Tracheal epithelial cell (primary cell): ENCODE results near the gene SMIM20. TPM values are rescaled to one million over a fixed set of nuclear protein-coding genes. Genes with fewer than 3 reads are reported as not detected.

Experiments used
- total RNA-seq: library from RNA; depleted of rRNA; stranded (reverse); fragments of >200 nt; gene quantifications from 2 replicates; pipeline ENCODE4 v1.2.1, GENCODE V29; 2014

SMIM20 gene
- total RNA-seq, result 26.5 and 52.6 TPM in 2 replicates

DNA sequence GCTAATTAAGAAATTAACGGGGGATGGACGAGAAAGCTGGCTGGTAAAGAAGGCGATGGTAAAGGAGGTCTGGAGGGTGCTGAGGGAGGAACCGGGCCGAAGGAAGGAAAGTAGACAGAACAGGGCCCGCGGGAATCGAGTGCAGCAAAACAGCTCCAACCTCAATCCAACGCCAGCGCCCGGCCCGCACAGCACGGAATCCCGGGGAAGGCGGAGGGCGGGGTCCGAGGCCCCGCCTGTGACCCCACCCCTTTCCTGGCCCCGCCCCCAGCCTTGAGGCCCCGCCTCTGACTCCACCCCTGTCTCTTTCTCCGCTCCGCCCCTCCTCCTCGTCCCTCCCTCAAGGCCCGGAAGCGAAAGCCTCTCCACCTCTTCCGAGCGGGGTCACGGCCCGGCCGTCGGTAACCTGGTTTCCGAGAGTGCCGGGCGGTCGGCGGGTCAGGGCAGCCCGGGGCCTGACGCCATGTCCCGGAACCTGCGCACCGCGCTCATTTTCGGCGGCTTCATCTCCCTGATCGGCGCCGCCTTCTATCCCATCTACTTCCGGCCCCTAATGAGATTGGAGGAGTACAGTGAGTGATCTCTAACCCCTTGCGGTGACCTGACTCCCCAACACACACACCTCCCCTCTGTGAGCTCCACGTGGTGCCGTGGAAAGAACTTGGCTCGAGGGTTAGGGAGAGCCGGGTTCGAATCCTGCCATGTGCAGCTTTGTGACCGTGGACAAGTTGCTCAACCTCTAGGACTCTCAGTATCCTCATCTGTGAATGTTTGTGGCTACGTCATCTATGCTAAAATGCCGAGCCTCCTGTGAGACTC is at the start of gene SMIM20:
Gene SMIM20, plus strand, starts transcription at position 370 of the 819 bp plus-strand sequence. Its CDS starts 94 bp downstream, at position 464.

Other genes with a start within 250 kb of the SMIM20 start
- gene SEL1L3, start 51.2 kb upstream of the SMIM20 start, total RNA-seq, result 106 and 155 TPM in 2 replicates